NCI-H1092 (cell line): ENCODE measurements around the gene MASTL.

Source experiments
- DNase-seq: peaks from one replicate; lab custom pipeline; 2025; lab: John Stamatoyannopoulos, UW

Gene MASTL

GRCh38 chr10:27225642-27226257 is 70.6 kb downstream of the MASTL start:
- DNase-seq, result no peak

- no peak for DNase-seq
Measured at GRCh38 chr10:27230022-27230421, 74.9 kb downstream of the MASTL start.

GRCh38 chr10:27235706-27236105 is 80.6 kb downstream of the MASTL start:
- no peak for DNase-seq
